Measurements from ENCODE around the gene IL36B.
"Not testable (repeated sequence)": the region's sequence is repeated elsewhere in the genome, so short reads cannot be mapped to it uniquely, and the experiment has no call there.

IL36B gene

GRCh38 chr2:113052396-113052917, at the start of gene IL36B:
IL36B (minus strand) TSS chr2:113052867.
- no peak for DNase-seq

- no peak for DNase-seq
These were observed 49.5 kb upstream of the IL36B start for GRCh38 chr2:113102133-113102532.

GRCh38 chr2:113098532-113098931, 45.9 kb upstream of the IL36B start:
- DNase-seq = no peak

GRCh38 chr2:113098041-113098440, 45.4 kb upstream of the IL36B start:
- no peak for DNase-seq

GRCh38 chr2:113096842-113097618, 44.4 kb upstream of the IL36B start:
- not testable (repeated sequence) for DNase-seq

GRCh38 chr2:113096306-113096705, 43.6 kb upstream of the IL36B start:
- not testable (repeated sequence) for DNase-seq

- DNase-seq = no peak
These were observed 40.9 kb upstream of the IL36B start for GRCh38 chr2:113093613-113093977.

- no peak for DNase-seq
These were observed 40.4 kb upstream of the IL36B start for GRCh38 chr2:113092864-113093612.

- DNase-seq = no peak
These were observed 38.7 kb upstream of the IL36B start for GRCh38 chr2:113091231-113091896.

GRCh38 chr2:113089916-113090315, 37.2 kb upstream of the IL36B start:
- no peak for DNase-seq

GRCh38 chr2:113088213-113088992, 35.7 kb upstream of the IL36B start:
- DNase-seq = no peak

- DNase-seq = no peak
These were observed 32.9 kb upstream of the IL36B start for GRCh38 chr2:113085542-113085941.

GRCh38 chr2:113084249-113085000, 31.8 kb upstream of the IL36B start:
- DNase-seq = peak in 1 of 3 experiments; percentile 6

- no peak for DNase-seq
These were observed 30.6 kb upstream of the IL36B start for GRCh38 chr2:113083296-113083695.

- DNase-seq = no peak
These were observed 29.0 kb upstream of the IL36B start for GRCh38 chr2:113081488-113082210.

GRCh38 chr2:113080134-113080533, 27.5 kb upstream of the IL36B start:
- peak; percentile 2 to 45 (median 6) for DNase-seq

GRCh38 chr2:113079131-113079530, 26.5 kb upstream of the IL36B start:
- no peak for DNase-seq

GRCh38 chr2:113078350-113078839, 25.7 kb upstream of the IL36B start:
- no peak for DNase-seq

GRCh38 chr2:113077921-113078320, 25.3 kb upstream of the IL36B start:
- no peak for DNase-seq

GRCh38 chr2:113076954-113077669, 24.4 kb upstream of the IL36B start:
- peak in 1 of 3 experiments; percentile 4 for DNase-seq
